A549 treated with GW870086 at 1 μM for 4 hours (cell line): ENCODE data around the gene C14orf180. TPM values are rescaled to one million over a fixed set of nuclear protein-coding genes. Genes with fewer than 3 reads are reported as not detected.

Experiments
- total RNA-seq: library from RNA; stranded (reverse); fragments of 200-300 nt; extraction: Qiagen RNA extraction; gene quantifications from 5 replicates; pipeline ENCODE4 v1.2.3, GENCODE V29; 2022; ENCODE audit warnings: low read depth

Gene C14orf180
- total RNA-seq: not detected in 5 replicates

GRCh38 chr14:104579507-104579906 is at the start of gene C14orf180:
Gene C14orf180 (plus strand): TSS chr14:104579764. CDS start chr14:104586431, 6,667 bp downstream.

GRCh38 chr14:104604458-104605449 is 25.2 kb downstream of the C14orf180 start, which contains the start of gene TMEM179:
Gene TMEM179 (minus strand): TSS chr14:104604772. CDS start chr14:104604741, 31 bp downstream.

Other genes starting within 250 kb of the C14orf180 start
- gene TMEM179, start 25.0 kb downstream of the C14orf180 start, total RNA-seq: 0.27 to 0.46 TPM (median 0.30 TPM) in 4 of 5 replicates, not detected in the other
- 81.9 to 126 TPM (median 122 TPM) in 5 replicates for gene INF2, start 109.9 kb downstream of the C14orf180 start, total RNA-seq
- 6.4 to 7.9 TPM (median 7.3 TPM) in 5 replicates for gene ADSS1, start 144.5 kb downstream of the C14orf180 start, total RNA-seq
- 161 to 220 TPM (median 195 TPM) in 5 replicates for gene SIVA1, start 173.4 kb downstream of the C14orf180 start, total RNA-seq
- 83.1 to 112 TPM (median 104 TPM) in 5 replicates for gene AKT1, start 216.0 kb downstream of the C14orf180 start, total RNA-seq
- gene ZBTB42, start 221.3 kb downstream of the C14orf180 start, total RNA-seq: 2.1 to 3.2 TPM (median 3.0 TPM) in 5 replicates